ENCODE results near the gene FAM50A. TPM values are rescaled to one million over a fixed set of nuclear protein-coding genes. Genes with fewer than 3 reads are reported as not detected.
A peak's percentile ranks its signal among the peaks of the same experiment; 100 is the strongest.

Gene FAM50A
- total RNA-seq, 1 experiment from 2014 or later, result 53.8 TPM

DNA sequence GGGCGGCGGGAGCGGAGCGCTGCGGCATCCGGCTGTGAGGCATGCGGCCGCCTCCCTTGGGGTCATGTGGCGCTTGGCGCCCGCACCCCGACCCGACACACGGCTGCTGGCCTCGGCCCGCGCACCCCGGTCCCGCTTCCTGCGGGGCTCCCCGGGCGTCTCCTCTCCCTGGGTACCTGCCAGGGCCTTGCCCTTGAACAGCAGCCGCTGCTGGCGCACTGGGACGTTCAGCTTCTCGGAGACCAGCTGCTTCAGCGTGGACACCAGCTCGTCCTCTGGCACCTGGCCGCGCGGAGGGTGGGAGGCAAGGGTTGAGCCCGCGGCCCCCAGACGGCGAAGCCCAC is 42.1 kb downstream of the FAM50A start:
- DNase-seq (no peak), ATAC-seq (no peak; the same call in 1 of the 2 replicates)
- peak overlapping the region; percentile 73 for H2AFZ ChIP-seq (ENCODE audit: low read length)
- peak overlapping the region; percentile 83 for H3K4me3 ChIP-seq (ENCODE audit: low read length)
- no TSS peak for BruUV-seq (replicated peaks)
- H3K9me2 ChIP-seq (replicated peaks; ENCODE audit: low read length), result no peaks in the 10 kb centered on the region
- ChIA-PET CTCF (no interaction called here), POLR2A (ENCODE audit: unreplicated experiment) (no interaction called here)
- H3K4me1 ChIP-seq (ENCODE audit: insufficient read depth, low read length), result peaks cover 34% of the 10 kb centered on the region
- TF ChIP-seq EZH2phosphoT487 (IDR thresholded peaks at IDR 0.05; ENCODE audit: borderline replicate concordance, low read length), result no peak
- TF ChIP-seq, protein P1, sequence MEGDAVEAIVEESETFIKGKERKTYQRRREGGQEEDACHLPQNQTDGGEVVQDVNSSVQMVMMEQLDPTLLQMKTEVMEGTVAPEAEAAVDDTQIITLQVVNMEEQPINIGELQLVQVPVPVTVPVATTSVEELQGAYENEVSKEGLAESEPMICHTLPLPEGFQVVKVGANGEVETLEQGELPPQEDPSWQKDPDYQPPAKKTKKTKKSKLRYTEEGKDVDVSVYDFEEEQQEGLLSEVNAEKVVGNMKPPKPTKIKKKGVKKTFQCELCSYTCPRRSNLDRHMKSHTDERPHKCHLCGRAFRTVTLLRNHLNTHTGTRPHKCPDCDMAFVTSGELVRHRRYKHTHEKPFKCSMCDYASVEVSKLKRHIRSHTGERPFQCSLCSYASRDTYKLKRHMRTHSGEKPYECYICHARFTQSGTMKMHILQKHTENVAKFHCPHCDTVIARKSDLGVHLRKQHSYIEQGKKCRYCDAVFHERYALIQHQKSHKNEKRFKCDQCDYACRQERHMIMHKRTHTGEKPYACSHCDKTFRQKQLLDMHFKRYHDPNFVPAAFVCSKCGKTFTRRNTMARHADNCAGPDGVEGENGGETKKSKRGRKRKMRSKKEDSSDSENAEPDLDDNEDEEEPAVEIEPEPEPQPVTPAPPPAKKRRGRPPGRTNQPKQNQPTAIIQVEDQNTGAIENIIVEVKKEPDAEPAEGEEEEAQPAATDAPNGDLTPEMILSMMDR (conservative IDR thresholded peaks at IDR 0.05; ENCODE audit: low read depth, low read length), result no peak
- no peak for TF ChIP-seq EZH2 (IDR thresholded peaks at IDR 0.05; ENCODE audit: low read length, unreplicated experiment)
- H3K36me3 ChIP-seq (ENCODE audit: low read depth, low read length), result peaks cover 15% of the 10 kb centered on the region
- no peaks in the 10 kb centered on the region for H3F3A ChIP-seq (ENCODE audit: low read length, unreplicated experiment)
- H3K79me2 ChIP-seq (ENCODE audit: low read length), result peaks cover 52% of the 10 kb centered on the region
- no peaks in the 10 kb centered on the region for H3K9me3 ChIP-seq (ENCODE audit: low read length)
- intact Hi-C loops (cut with micrococcal nuclease), result no loop called here
- H3K4me2 ChIP-seq (ENCODE audit: low read length), result peak overlapping the region; percentile 96
- H4K20me1 ChIP-seq (ENCODE audit: low read length), result no peaks in the 10 kb centered on the region
- H3K27ac ChIP-seq (ENCODE audit: low read length), result peak overlapping the region; percentile 43
- no peaks in the 10 kb centered on the region for H3K27me3 ChIP-seq (ENCODE audit: low read length)
- peak overlapping the region; percentile 83 for H3K9ac ChIP-seq (ENCODE audit: low read length)

DNA sequence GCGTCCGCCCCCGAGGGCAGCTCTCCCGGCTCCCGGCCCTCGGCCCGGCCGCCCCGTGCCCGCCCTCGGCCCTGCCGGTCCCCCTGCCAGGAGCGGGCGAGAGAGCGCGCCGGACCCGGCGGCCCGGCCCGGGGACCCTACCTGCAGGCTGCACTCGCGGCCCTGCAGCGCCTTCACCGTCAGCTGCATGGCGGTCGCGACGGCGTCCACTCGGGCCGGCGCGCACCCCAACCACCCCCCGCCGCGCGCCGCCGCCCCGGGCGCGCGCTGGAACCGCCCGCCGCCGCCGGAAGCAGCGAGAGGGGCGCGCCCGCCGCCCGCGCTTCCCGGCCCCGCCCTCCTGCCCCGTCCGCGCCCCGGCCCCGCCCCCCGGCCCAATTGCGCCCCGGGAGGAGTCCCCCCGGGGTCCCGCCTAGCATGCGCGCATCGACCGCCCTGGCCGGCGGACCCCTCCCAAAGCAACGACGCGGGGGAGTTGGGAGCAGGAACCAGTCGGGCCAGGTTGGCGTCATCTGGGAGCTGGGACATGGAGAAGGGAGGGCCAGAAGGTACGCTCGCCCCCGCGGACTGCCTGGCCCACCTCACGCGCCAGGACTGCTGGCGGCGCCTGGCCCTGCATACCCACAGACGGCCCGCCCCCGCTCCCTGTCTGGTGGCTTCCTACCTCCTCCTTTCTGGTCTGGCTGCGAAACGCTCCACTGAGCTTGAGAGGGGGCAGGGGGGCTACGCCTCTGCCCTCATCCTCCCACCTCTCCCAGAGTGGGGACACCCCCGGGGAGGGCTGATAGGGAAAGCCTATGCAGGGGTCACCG is 42.7 kb downstream of the FAM50A start, which contains the start of gene UBL4A:
UBL4A (minus strand) TSS at position 220 of the 812 bp plus-strand sequence; CDS start at position 189, 31 bp downstream.
- BruUV-seq (replicated peaks), result no TSS peak
- POLR2A ChIA-PET (ENCODE audit: unreplicated experiment), result no interaction called here
- H3K9me2 ChIP-seq (replicated peaks; ENCODE audit: low read length), result no peaks in the 10 kb centered on the region
- H4K20me1 ChIP-seq (ENCODE audit: low read length), result no peaks in the 10 kb centered on the region
- H3K79me2 ChIP-seq (ENCODE audit: low read length), result peaks cover 52% of the 10 kb centered on the region
- H3K27me3 ChIP-seq (ENCODE audit: low read length), result no peaks in the 10 kb centered on the region
- H3K9ac ChIP-seq (ENCODE audit: low read length), result peak within 1 kb of the TSS; percentile 83
- DNase-seq (peak; percentile 79), ATAC-seq (peak; percentile 28)
- H3K4me2 ChIP-seq (ENCODE audit: low read length), result peak within 1 kb of the TSS; percentile 96
- no peaks in the 10 kb centered on the region for H3K9me3 ChIP-seq (ENCODE audit: low read length)
- peak within 1 kb of the TSS; percentile 83 for H3K4me3 ChIP-seq (ENCODE audit: low read length)
- peak within 1 kb of the TSS; percentile 73 for H2AFZ ChIP-seq (ENCODE audit: low read length)
- H3K36me3 ChIP-seq (ENCODE audit: low read depth, low read length), result peaks cover 15% of the 10 kb centered on the region
- no peaks in the 10 kb centered on the region for H3F3A ChIP-seq (ENCODE audit: low read length, unreplicated experiment)
- H3K4me1 ChIP-seq (ENCODE audit: insufficient read depth, low read length), result peaks cover 34% of the 10 kb centered on the region
- intact Hi-C loops (cut with micrococcal nuclease), result no loop called here
- H3K27ac ChIP-seq (ENCODE audit: low read length), result peak within 1 kb of the TSS; percentile 43
- TF ChIP-seq, protein P1 (conservative IDR thresholded peaks at IDR 0.05; ENCODE audit: low read depth, low read length), result no peak
- TF ChIP-seq EZH2phosphoT487 (IDR thresholded peaks at IDR 0.05; ENCODE audit: borderline replicate concordance, low read length), result peak; percentile 78
- TF ChIP-seq EZH2 (IDR thresholded peaks at IDR 0.05; ENCODE audit: low read length, unreplicated experiment), result no peak
- CTCF ChIA-PET, result no interaction called here

Data from PC-3 (cell line).